OCI-LY1 (cell line): ENCODE measurements around the gene KCNT2.

Experiments used
- H2AFZ ChIP-seq: fragments of 200-600 bp; sonication (generic), shearing (Covaris generic); 2 replicates; pipeline ENCODE4 v1.6.0; 2014; ENCODE audit warnings: antibody characterized with exemption, mild to moderate bottlenecking, low read length
- H3F3A ChIP-seq: fragments of 200-600 bp; sonication (generic), shearing (Covaris generic); 2 replicates; pipeline ENCODE4 v1.6.0; 2014; ENCODE audit warnings: mild to moderate bottlenecking, antibody characterized with exemption, low read length, moderate library complexity; ENCODE audit not compliant: insufficient read depth
- H3K27ac ChIP-seq: fragments of 200-600 bp; sonication (generic); 2 replicates; pipeline ENCODE4 v1.5.1; 2014; ENCODE audit warnings: low read length, mixed run types, mild to moderate bottlenecking, low read depth; ENCODE audit not compliant: poor library complexity, severe bottlenecking
- H3K27me3 ChIP-seq: fragments of 200-600 bp; sonication (generic); 2 replicates; pipeline ENCODE4 v1.6.0; 2014; ENCODE audit warnings: antibody characterized with exemption, mild to moderate bottlenecking, low read length, moderate library complexity; ENCODE audit not compliant: insufficient read depth
- H3K36me3 ChIP-seq: fragments of 200-600 bp; sonication (generic); 2 replicates; pipeline ENCODE4 v1.6.1; 2014; ENCODE audit warnings: mild to moderate bottlenecking, antibody characterized with exemption, low read length, moderate library complexity, mixed read lengths; ENCODE audit not compliant: insufficient read depth
- H3K4me1 ChIP-seq: fragments of 200-600 bp; sonication (generic); 2 replicates; pipeline ENCODE4 v1.5.1; 2014; ENCODE audit warnings: mild to moderate bottlenecking, low read length, moderate library complexity; ENCODE audit not compliant: insufficient read depth, severe bottlenecking
- H3K4me2 ChIP-seq: fragments of 200-600 bp; sonication (generic), shearing (Covaris generic); 2 replicates; pipeline ENCODE4 v1.6.1; 2014; ENCODE audit warnings: low read length
- H3K4me3 ChIP-seq: fragments of 200-600 bp; sonication (generic); 2 replicates; pipeline ENCODE4 v1.5.1; 2014; ENCODE audit warnings: low read length, low read depth, mild to moderate bottlenecking, mixed read lengths; ENCODE audit not compliant: poor library complexity, severe bottlenecking
- H3K79me2 ChIP-seq: fragments of 200-600 bp; shearing (Covaris generic); 2 replicates; pipeline ENCODE4 v1.6.1; 2016; ENCODE audit warnings: mixed run types, low read length, mixed read lengths; ENCODE audit not compliant: insufficient read depth
- H3K9ac ChIP-seq: fragments of 200-600 bp; sonication (generic), shearing (Covaris generic); 2 replicates; pipeline ENCODE4 v1.6.1; 2014; ENCODE audit warnings: mild to moderate bottlenecking, low read length, mixed read lengths
- H3K9me2 ChIP-seq: fragments of 200-600 bp; sonication (generic), shearing (Covaris generic); 2 replicates; pipeline ENCODE4 v1.6.1; 2014; ENCODE audit warnings: low read depth, mild to moderate bottlenecking, low read length, mixed read lengths
- H3K9me3 ChIP-seq: fragments of 200-600 bp; shearing (Covaris generic); 2 replicates; pipeline ENCODE4 v1.6.1; 2014; ENCODE audit warnings: low read length, mixed read lengths
- H4K20me1 ChIP-seq: fragments of 200-600 bp; sonication (generic), shearing (Covaris generic); 2 replicates; pipeline ENCODE4 v1.6.0; 2016; ENCODE audit warnings: mild to moderate bottlenecking, low read length; ENCODE audit not compliant: insufficient read depth
- CTCF ChIP-seq: fragments of 200-600 bp; sonication (generic), shearing (Covaris generic); IDR thresholded peaks from 2 replicates; pipeline ENCODE4 v1.5.1; 2017; ENCODE audit warnings: mild to moderate bottlenecking, antibody characterized with exemption, low read length, moderate library complexity, mixed read lengths
- EZH2 ChIP-seq: fragments of 200-600 bp; sonication (generic), shearing (Covaris generic); IDR thresholded peaks from 2 replicates; pipeline ENCODE4 v1.8.0; 2017; ENCODE audit warnings: borderline replicate concordance, mixed run types, mild to moderate bottlenecking, antibody characterized with exemption, low read length, moderate library complexity, mixed read lengths

KCNT2 gene

DNA sequence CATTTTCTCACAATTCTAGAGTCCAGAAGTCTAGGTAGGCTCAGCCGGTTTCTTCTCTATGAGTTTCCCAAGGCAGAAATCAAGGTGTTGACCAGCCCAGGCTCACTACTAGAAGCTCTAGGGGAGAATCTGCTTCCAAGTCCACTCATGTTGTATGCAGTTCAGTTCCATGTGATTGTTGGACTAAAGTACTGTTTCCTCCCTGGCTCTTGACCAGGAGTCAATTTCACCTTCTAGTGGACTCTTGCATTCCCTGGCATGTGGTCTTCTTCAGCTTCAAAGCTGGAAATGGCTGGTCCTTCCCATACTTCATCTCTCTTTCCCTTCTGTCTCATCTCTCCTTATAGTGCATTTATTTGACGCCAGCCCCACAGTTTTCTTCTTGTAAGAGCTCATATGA is 153.4 kb downstream of the KCNT2 start:
- Histone ChIP-seq H3K79me2 (no peaks in the 10 kb centered on the region), H3K4me3 (no peak overlapping the region), H3K27ac (no peak overlapping the region), H3K36me3 (no peaks in the 10 kb centered on the region), H3K9me2 (no peaks in the 10 kb centered on the region), H3K4me2 (no peak overlapping the region), H3K9me3 (no peaks in the 10 kb centered on the region), H3K9ac (no peak overlapping the region), H3K27me3 (no peaks in the 10 kb centered on the region), H3K4me1 (no peaks in the 10 kb centered on the region), H2AFZ (no peak overlapping the region), H4K20me1 (no peaks in the 10 kb centered on the region), H3F3A (no peaks in the 10 kb centered on the region)
- no peak for TF ChIP-seq CTCF
- no peak for TF ChIP-seq EZH2

DNA sequence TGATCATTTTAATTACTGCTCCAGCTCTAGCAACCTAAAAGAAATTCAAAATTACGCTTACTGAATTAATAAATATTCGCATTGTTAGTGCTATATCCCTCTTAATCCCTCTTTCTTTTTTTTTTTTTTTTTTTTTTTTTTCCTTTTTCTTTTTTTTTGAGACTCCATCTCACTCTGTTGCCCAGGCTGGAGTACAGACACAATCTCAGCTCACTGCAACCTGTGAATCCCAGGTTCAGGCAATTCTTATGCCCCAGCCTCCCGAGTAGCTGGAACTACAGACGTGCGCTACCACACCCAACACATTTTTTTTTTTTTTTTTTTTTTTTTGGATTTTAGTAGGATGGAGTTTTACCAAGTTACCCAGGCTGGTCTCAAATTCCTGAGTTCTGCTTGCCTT is 157.1 kb downstream of the KCNT2 start:
- Histone ChIP-seq H3K9me2 (no peaks in the 10 kb centered on the region), H3K27ac (no peak overlapping the region), H2AFZ (no peak overlapping the region), H3K4me2 (no peak overlapping the region), H3K27me3 (no peaks in the 10 kb centered on the region), H3F3A (no peaks in the 10 kb centered on the region), H3K4me3 (no peak overlapping the region), H3K9ac (no peak overlapping the region), H3K79me2 (no peaks in the 10 kb centered on the region), H3K9me3 (no peaks in the 10 kb centered on the region), H4K20me1 (no peaks in the 10 kb centered on the region), H3K4me1 (no peaks in the 10 kb centered on the region), H3K36me3 (no peaks in the 10 kb centered on the region)
- TF ChIP-seq EZH2: no peak
- no peak for TF ChIP-seq CTCF

GRCh38 chr1:196450143-196451095 is 157.8 kb downstream of the KCNT2 start:
- Histone ChIP-seq H3K4me1 (no peaks in the 10 kb centered on the region), H3K27ac (no peak overlapping the region), H4K20me1 (no peaks in the 10 kb centered on the region), H3K9me2 (no peaks in the 10 kb centered on the region), H2AFZ (no peak overlapping the region), H3K9me3 (no peaks in the 10 kb centered on the region), H3K36me3 (no peaks in the 10 kb centered on the region), H3K27me3 (no peaks in the 10 kb centered on the region), H3K4me3 (no peak overlapping the region), H3K4me2 (no peak overlapping the region), H3F3A (no peaks in the 10 kb centered on the region), H3K79me2 (no peaks in the 10 kb centered on the region), H3K9ac (no peak overlapping the region)
- TF ChIP-seq CTCF (no peak), EZH2 (no peak)
